Measurements from ENCODE around the gene DPYSL3. TPM values are rescaled to one million over a fixed set of nuclear protein-coding genes. Genes with fewer than 3 reads are reported as not detected.
A peak's percentile ranks its signal among the peaks of the same experiment; 100 is the strongest.

The DPYSL3 gene
- total and polyA plus RNA-seq, 12 donors, result 3.5 to 49.7 (median 13.1) TPM

GRCh38 chr5:147465747-147466146, 44.1 kb downstream of the DPYSL3 start:
- H3K4me3 ChIP-seq, result no peak overlapping the region
- TF ChIP-seq CTCF (IDR thresholded peaks at IDR 0.05) (no peak), POLR2A (IDR thresholded peaks at IDR 0.05) (no peak)
- no peaks in the 10 kb centered on the region for H3K36me3 ChIP-seq (replicated peaks in 1 of 2)
- H3K4me1 ChIP-seq (replicated peaks in 1 of 2), result no peaks in the 10 kb centered on the region
- DNase-seq, result no peak
- intact Hi-C loops (cut with DNase I), result no loop called here
- no peak overlapping the region for H3K27ac ChIP-seq
- WGBS, 4 donors, result 75 to 90% (median 86%) methylated on average over 3 of the region's 3 CpGs
- no peaks in the 10 kb centered on the region for H3K9me3 ChIP-seq (replicated peaks in 1 of 3)
- no peaks in the 10 kb centered on the region for H3K27me3 ChIP-seq

GRCh38 chr5:147464211-147464610, 45.7 kb downstream of the DPYSL3 start:
- H3K4me3 ChIP-seq, result no peak overlapping the region
- no peaks in the 10 kb centered on the region for H3K4me1 ChIP-seq (replicated peaks in 1 of 2)
- TF ChIP-seq POLR2A (IDR thresholded peaks at IDR 0.05), result no peak
- TF ChIP-seq CTCF (IDR thresholded peaks at IDR 0.05), result peak; percentile 27 to 51 (median 46)
- peak in 3 of 7 donors; percentile 17 to 36 (median 26) for DNase-seq
- no peaks in the 10 kb centered on the region for H3K27me3 ChIP-seq
- 63 to 69% (median 69%) methylated on average over 5 of the region's 5 CpGs for WGBS, 4 donors
- intact Hi-C loops (cut with DNase I), result loop anchor here in 1 of 2 donors (5.0 kb wide), 1 partner anchor 113 kb away; no protein-coding TSS in a partner anchor
- H3K9me3 ChIP-seq (replicated peaks in 1 of 3), result no peaks in the 10 kb centered on the region
- no peaks in the 10 kb centered on the region for H3K36me3 ChIP-seq (replicated peaks in 1 of 2)
- H3K27ac ChIP-seq, result no peak overlapping the region

- no peaks in the 10 kb centered on the region for H3K9me3 ChIP-seq (replicated peaks in 1 of 3)
- no peak for DNase-seq
- intact Hi-C loops (cut with DNase I), result loop anchor here in 1 of 2 donors (5.0 kb wide), 1 partner anchor 115 kb away; no protein-coding TSS in a partner anchor
- H3K27me3 ChIP-seq, result no peaks in the 10 kb centered on the region
- no peak overlapping the region for H3K27ac ChIP-seq
- TF ChIP-seq CTCF (IDR thresholded peaks at IDR 0.05) (no peak), POLR2A (IDR thresholded peaks at IDR 0.05) (no peak)
- H3K4me3 ChIP-seq, result no peak overlapping the region
- no peaks in the 10 kb centered on the region for H3K36me3 ChIP-seq (replicated peaks in 1 of 2)
- H3K4me1 ChIP-seq (replicated peaks in 1 of 2), result no peaks in the 10 kb centered on the region
- 58 to 88% (median 74%) methylated on average over 1 of the region's 1 CpG for WGBS, 4 donors
Measured at GRCh38 chr5:147461915-147462314, 48.0 kb downstream of the DPYSL3 start.

- H3K36me3 ChIP-seq (replicated peaks in 1 of 2), result no peaks in the 10 kb centered on the region
- 80 to 92% (median 86%) methylated on average over 2 of the region's 2 CpGs for WGBS, 4 donors
- peaks cover 0 to under 1% of the 10 kb centered on the region in 2 donors for H3K4me1 ChIP-seq (replicated peaks in 1 of 2)
- intact Hi-C loops (cut with DNase I), result loop anchor here in 1 of 2 donors (5.0 kb wide), 1 partner anchor 117 kb away; no protein-coding TSS in a partner anchor
- TF ChIP-seq CTCF (IDR thresholded peaks at IDR 0.05) (no peak), POLR2A (IDR thresholded peaks at IDR 0.05) (no peak)
- H3K9me3 ChIP-seq (replicated peaks in 1 of 3), result no peaks in the 10 kb centered on the region
- no peak overlapping the region for H3K4me3 ChIP-seq
- H3K27ac ChIP-seq, result no peak overlapping the region
- no peaks in the 10 kb centered on the region for H3K27me3 ChIP-seq
- DNase-seq, result no peak
Measured at GRCh38 chr5:147460380-147460779, 49.5 kb downstream of the DPYSL3 start.
